M059J (cell line): Measurements from ENCODE around the gene ATG16L2. TPM values are rescaled to one million over a fixed set of nuclear protein-coding genes. Genes with fewer than 3 reads are reported as not detected.
A peak's percentile ranks its signal among the peaks of the same experiment; 100 is the strongest.

Experiments
- DNase-seq: peaks from one replicate; pipeline ENCODE4 v3.0.0-alpha.2; 2012; ENCODE audit warnings: low read depth
- total RNA-seq: library from RNA; depleted of rRNA; stranded (reverse); fragments of >200 nt; shearing (Covaris generic); gene quantifications from 2 replicates; pipeline ENCODE4 v1.2.3, GENCODE V29; 2014; rRNA removed

The ATG16L2 gene
- total RNA-seq, result 2.1 and 3.5 TPM in 2 replicates

DNA sequence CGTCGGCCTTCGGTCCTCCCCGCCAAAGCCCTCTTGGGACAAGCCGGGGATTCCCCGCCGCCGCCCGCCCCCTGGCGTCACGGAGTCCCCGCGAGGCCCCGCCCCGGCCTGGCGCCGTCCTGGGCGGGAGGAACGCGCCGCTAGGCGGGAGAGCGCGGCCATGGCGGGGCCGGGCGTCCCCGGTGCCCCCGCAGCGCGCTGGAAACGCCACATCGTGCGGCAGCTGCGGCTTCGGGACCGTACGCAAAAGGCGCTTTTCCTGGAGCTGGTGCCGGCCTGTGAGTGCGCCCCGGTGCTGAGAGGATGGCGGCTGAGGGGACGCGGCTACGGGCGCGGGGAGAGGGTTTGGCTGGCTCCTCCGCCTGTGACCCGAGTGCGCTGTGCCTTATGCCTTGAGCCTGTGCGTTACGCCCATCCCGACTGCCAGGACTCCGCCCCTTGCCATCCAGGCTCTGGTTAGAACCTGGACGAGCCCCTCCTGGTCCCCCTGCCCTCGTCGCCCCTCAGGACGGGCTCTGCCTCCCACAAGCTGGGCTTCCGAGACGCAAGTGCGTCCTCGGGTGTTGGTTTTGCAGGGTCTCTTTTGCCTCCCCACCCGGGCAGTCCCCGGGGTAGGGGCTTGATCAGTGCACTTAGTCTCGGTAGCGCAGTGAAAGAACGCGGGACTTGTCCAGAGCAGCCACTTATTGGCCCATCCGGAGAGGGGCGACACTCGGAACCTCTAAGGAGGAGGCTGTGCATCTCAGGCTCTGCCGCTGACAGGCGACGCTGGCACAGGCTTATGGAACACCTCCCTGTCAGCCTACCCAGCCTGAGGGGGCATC lies at the start of gene ATG16L2:
Gene ATG16L2 (plus strand): TSS at position 126 of the 824 bp plus-strand sequence. CDS start 35 bp downstream, at position 161.
- DNase-seq, result peak; percentile 80

DNA sequence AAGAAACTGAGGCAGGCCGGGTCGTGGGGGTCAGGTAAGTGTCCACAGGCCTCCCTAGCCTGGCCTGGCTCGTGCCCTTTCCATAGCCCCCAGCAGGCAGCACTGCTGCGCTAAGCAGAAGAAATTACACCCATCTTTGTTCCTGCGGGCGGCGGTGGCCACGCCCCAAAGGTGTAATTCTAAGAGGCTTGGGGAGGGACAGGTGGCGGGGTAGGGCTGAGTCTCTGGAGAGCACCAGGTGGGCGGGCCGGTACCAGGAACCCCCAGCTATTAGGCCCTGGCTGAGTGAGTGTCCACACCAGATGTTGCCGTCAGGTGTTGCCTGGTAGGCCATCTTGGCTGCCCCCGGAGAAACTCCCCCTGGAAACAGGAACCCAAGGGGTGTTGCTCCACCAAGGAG lies 49.7 kb upstream of the ATG16L2 start:
- DNase-seq, result no peak

- DNase-seq, result no peak
Observed at GRCh38 chr11:72766152-72766902, 47.9 kb upstream of the ATG16L2 start.

DNA sequence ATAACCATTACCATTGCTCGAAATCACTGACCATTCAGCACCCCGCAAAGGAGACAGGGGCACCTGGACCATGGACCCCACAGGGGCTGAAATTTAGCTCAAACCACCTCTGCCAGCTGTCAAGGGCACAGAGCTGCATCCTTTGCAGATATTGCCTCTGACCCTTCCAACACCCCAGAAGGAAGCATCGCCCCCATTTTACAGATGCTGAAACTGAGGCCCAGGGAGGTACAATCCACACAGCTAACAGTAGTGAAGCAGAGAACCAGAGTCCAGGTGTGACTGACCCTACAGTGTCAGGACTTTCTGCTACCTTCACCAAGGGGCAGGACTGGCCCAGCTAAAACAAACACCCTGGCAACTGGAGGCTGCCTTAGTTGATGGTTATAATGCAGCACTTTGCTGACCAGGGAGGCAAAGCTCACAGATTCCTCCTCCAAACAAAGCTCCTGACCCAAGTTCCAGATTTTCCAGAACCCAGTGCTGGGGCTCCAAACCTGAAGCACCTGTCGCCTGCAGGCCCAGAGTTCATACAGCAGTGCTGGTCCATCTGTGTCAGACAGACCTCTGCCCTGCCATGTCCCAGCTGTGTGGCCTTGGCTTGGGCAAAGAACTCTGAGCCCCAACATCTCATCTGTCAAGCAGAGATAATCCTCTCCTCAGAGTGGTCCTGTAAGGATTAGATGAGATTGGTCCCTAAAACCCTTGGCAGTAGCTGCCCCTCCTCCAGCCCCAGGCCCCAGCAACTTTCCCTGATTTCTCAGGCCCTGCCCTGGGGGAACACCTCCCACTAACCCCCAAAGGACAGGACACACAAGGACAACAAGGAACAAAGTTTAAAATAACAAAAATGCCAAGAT lies 46.8 kb upstream of the ATG16L2 start:
- no peak for DNase-seq

- no peak for DNase-seq
Observed at GRCh38 chr11:72768581-72768980, 45.6 kb upstream of the ATG16L2 start.

DNA sequence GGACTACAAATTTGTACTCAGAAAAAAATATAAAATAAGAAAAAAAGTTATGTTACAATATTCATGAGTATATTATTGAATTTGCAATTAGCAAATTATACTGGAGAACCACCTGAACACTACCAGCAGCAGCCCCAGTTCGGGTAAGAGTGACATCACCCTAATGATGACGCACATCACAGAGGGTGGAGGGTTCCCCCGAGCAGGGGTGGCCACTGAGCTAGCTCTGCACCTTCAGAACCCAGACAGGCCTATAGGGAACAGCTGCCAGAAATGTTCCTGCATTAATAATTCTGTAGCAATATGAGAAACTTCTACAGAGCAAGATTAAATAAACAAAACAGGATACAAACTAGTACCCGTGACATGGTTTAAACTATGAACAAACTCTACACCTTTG lies 44.5 kb upstream of the ATG16L2 start:
- no peak for DNase-seq

- no peak for DNase-seq
Observed at GRCh38 chr11:72770799-72771198, 43.4 kb upstream of the ATG16L2 start.

- peak; percentile 78 for DNase-seq
Observed at GRCh38 chr11:72771507-72771906, 42.7 kb upstream of the ATG16L2 start.

DNA sequence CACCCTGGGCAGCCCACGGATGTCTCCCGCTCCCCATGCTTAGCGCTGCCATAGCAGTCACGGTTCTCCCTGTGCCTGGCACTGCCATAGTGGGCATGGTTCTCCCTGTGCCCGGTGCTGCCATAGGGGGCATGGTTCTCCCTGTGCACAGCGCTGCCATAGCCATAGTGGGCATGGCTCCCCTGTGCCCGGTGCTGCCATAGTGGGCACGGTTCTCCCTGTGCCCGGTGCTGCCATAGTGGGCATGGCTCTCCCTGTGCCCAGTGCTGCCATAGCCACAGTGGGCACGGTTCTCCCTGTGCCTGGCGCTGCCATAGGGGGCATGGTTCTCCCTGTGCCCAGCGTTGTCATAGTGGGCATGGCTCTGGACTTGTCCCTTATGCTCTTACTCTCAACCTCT lies 42.2 kb upstream of the ATG16L2 start:
- DNase-seq, result no peak

- DNase-seq, result peak; percentile 84
Observed at GRCh38 chr11:72773291-72773690, 40.9 kb upstream of the ATG16L2 start.

- DNase-seq, result no peak
Observed at GRCh38 chr11:72773696-72774095, 40.5 kb upstream of the ATG16L2 start.

DNA sequence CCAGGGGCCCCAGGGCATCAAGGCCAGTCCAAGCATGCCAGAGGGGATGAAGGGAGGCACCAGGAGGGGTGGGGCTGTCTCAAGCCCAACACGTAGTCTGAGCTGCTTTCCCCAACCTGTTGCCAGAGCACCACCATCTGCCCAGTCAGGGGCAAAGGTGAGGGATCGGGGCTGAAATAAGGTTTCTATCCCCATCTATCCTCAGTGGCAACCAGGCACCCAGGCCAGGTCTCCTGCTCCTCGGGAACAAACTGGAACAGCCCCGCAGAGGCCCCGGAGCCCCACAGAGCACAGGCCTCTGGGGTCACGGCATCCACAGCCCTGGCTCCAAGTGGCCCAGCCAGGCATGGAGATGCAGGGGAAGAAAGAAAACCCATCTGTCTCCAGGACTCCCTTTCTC lies 39.7 kb upstream of the ATG16L2 start:
- DNase-seq, result no peak

DNA sequence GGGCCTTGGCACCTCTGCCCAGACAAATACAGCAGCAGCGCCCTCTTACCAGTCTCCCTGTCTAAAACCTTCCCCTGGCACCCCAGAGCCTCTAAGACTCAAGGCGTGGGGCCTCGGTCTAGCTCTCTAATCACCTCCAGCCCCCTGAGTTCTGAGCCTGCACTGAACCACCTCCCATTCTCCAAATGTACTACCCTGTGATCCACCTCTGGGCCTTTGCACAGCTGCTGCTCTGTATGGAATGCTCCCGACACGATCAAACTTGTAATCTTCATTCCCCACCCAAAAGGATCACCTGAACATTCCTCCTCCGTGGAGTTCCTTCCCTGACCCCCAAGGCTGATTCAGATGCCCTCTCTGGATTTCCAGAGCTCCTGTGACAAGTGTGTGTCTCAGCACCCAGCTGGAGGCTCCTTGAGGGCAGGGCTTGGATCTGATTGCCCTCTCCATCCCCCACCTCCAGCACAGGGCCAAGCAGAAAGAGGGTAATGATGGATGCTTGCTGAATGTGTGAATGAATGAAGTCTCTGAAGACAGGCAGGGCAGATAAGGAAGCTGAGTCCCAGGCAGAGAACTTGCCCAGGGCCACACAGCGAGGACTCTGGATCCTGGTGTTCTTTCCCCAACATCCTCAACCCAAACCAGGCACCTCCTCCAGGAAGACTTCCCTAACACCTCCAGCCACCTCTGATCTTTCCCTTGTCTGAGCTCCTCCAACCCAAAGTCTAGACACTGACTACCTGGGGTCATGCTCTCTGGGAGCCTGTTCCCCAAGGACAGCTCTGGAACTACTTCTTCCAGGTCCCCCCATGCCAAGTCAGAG lies 38.7 kb upstream of the ATG16L2 start:
- no peak for DNase-seq

DNA sequence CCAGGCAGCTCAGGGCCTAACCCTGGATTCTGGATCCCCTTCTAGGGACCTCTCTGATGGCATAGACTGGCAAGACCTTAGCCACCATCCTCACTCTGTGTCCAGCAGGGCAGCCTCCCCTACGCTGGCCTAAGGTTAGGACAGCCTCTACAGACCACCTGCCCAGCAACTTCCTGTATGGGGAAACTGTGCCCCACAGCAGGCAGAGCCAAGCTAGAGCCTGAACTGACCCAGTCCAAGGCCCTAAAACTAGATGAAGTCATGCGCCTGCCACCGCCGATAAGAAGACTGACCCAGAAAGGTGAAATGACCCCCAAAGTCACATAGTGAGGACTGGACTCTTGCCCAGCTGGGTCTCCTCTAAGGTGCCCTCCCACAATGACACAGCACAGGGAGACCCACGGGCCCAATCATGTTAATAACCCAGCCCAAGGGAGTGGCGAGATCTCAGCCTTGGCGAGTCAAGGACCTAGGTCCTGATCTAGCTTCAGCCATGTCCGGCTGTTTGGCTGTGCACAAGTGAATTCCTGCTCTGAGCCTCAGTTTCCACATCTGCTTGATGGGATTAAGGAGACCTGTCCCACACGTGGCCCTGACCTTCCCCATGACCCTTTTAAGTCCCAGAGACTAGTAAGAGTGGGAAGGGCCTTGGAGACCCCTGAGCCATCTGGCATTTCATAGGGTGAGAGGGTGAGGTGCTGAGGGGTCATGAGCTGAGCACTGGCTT lies 37.9 kb upstream of the ATG16L2 start:
- DNase-seq, result no peak

GRCh38 chr11:72776844-72777754 lies 37.1 kb upstream of the ATG16L2 start:
- DNase-seq, result no peak

DNA sequence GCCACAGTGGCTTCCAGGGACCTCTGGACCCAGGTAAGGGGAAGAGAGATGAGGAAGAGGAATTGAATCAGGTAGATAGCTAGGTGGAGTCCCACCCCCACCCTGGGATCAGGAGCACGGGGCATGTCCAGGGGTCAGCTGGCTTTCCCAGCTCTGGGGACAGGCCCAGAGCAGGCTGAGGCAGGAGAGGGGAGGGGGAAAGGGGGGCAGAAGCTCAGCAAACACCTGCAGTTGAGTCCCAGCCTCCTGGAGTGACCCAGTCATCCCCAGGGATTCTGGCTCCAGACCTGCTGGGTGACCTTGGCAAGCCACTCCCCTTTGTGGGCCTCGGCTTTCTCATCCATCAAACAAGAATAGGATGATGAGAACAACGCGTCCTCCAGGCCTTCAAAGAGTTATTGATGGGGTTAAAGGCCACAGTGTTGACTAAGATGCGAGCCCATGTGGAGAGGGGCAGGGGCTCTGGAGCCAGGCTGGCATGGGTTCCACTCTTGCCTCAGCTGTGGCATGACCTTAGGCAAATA lies 36.4 kb upstream of the ATG16L2 start:
- no peak for DNase-seq

GRCh38 chr11:72778535-72779494 lies 35.4 kb upstream of the ATG16L2 start:
- DNase-seq, result no peak
